ENCODE results near the gene APPBP2.

DNA sequence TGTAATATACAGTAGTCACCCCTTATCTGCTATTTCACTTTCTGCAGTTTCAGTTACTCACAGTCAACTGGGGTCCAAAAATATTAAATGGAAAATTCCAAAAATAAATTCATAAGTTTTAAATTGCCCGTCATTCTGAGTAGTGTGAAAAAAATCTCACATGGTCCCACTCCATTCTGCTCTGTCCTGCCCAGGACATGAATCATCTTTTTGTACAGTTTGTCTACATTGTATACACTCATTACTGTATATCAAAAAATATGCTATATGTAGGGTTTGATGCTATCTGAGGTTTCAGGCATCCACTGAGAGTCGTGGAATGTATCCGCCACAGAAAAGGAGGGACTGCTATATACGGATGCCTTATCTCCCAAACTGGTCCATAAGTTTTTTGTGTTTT is 16.0 kb upstream of the APPBP2 start:
- TF ChIP-seq, protein P1, sequence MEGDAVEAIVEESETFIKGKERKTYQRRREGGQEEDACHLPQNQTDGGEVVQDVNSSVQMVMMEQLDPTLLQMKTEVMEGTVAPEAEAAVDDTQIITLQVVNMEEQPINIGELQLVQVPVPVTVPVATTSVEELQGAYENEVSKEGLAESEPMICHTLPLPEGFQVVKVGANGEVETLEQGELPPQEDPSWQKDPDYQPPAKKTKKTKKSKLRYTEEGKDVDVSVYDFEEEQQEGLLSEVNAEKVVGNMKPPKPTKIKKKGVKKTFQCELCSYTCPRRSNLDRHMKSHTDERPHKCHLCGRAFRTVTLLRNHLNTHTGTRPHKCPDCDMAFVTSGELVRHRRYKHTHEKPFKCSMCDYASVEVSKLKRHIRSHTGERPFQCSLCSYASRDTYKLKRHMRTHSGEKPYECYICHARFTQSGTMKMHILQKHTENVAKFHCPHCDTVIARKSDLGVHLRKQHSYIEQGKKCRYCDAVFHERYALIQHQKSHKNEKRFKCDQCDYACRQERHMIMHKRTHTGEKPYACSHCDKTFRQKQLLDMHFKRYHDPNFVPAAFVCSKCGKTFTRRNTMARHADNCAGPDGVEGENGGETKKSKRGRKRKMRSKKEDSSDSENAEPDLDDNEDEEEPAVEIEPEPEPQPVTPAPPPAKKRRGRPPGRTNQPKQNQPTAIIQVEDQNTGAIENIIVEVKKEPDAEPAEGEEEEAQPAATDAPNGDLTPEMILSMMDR (IDR thresholded peaks at IDR 0.05; ENCODE audit: low read depth, low read length): no peak
- no peak for TF ChIP-seq EZH2phosphoT487 (IDR thresholded peaks at IDR 0.05; ENCODE audit: low read depth)
